GM21717 (cell line): Measurements from ENCODE around the gene SVIL.
"Not testable (repeated sequence)": the region's sequence is repeated elsewhere in the genome, so short reads cannot be mapped to it uniquely, and the experiment has no call there.

ENCODE experiments used
- ATAC-seq: cut with Tn5 transposase; IDR thresholded peaks from one replicate; pipeline ENCODE4 v1.9.1; 2021; ENCODE audit warnings: mild to moderate bottlenecking, moderate library complexity; ENCODE audit not compliant: unreplicated experiment

SVIL gene

GRCh38 chr10:29545122-29545521, 89.6 kb downstream of the SVIL start:
- ATAC-seq = no peak

DNA sequence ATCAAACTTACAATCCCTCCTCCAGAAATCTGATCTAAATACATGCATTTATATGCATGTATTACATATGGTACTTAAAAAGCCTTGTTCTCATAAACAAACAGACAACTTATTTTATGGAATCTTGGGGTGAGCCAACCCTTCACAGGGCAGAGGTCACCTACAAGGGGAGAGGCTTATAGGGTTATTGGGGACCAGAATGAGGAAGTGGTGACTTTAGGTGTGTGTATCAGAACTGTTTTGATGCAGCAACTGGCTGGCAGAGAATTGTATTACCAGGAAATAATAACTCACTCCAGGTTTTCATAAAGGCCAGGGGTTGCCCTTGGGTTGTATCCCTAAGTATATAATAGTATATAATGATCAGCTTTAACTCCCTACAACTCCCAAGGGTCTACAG, 91.1 kb downstream of the SVIL start:
- ATAC-seq = no peak

- ATAC-seq = no peak
Measured at GRCh38 chr10:29542723-29543122, 92.0 kb downstream of the SVIL start.

GRCh38 chr10:29541422-29542210, 93.2 kb downstream of the SVIL start:
- no peak for ATAC-seq

- no peak for ATAC-seq
Measured at GRCh38 chr10:29540016-29540415, 94.8 kb downstream of the SVIL start.

DNA sequence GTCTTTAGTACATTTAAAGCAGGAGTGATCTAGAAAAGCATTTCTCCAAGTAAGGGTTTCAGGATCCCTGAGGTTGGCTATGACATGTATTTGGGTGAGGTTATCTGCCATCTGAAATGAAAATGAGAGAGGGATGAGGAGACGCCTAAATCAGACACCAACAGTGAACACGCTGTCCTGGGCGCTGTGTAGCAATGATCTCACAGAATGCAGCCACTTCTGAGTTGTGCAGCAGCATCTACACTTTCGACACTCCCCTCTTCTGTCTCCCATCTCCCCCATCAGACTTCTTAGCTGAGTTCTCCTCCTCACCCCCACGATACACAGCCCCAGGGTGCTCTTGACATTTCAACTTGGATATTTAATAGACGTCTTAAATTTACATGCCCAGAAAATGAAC, 95.4 kb downstream of the SVIL start:
- no peak for ATAC-seq

- no peak for ATAC-seq
Measured at GRCh38 chr10:29537799-29538198, 97.0 kb downstream of the SVIL start.

DNA sequence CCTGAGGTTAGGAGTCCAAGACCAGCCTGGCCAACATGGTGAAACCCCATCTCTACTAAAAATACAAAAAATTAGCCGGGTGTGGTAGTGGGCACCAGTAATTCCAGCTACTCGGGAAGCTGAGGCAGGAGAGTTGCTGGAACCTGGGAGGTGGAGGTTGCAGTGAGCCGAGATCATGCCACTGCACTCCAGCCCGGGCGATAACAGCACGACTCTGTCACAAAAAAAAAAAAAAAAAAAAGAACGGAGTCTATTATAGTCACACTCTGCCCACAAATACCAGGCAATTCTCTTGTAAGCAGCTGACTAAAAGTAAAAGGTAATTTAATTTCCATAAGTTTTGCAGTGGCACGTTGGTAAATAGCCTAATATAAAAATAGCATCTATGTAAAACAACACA, 98.1 kb downstream of the SVIL start:
- ATAC-seq = not testable (repeated sequence)

- ATAC-seq = no peak
Measured at GRCh38 chr10:29535778-29536453, 98.9 kb downstream of the SVIL start.

DNA sequence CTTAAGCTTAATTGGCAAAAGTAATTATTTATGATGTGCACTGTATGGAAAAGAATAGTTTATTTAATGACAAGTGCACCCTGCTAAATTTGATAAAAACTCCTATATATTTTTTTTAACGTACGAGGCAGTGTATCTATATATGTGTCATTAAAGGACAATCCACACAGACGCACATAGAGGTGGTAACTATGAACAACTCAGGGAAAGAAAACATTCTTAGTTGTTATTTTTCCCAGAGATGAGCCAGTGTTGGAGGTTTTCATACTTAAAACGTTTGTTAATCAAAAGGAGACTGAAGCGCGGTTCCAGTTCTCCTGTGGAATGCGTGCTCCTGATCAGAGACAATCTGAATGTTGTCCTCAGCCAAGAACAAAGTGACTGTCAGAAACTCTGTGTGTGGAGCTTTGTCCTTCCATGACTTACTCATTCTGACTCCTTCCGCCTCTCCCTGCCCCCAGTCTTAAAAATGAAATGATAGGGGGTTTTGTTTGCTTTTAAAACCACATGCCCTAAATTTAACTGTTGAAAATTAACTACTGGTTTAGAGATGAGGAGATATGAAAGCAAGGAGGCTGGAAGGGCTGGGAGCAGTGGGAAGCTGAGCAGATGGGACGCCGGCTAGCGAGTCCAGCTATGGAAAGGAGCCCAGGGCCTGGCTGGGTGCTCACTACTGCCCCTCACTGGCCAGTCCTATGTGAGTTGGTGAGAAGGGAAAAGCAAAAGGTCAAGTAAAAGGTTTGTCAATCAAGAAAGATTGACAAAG, 99.6 kb downstream of the SVIL start:
- no peak for ATAC-seq

DNA sequence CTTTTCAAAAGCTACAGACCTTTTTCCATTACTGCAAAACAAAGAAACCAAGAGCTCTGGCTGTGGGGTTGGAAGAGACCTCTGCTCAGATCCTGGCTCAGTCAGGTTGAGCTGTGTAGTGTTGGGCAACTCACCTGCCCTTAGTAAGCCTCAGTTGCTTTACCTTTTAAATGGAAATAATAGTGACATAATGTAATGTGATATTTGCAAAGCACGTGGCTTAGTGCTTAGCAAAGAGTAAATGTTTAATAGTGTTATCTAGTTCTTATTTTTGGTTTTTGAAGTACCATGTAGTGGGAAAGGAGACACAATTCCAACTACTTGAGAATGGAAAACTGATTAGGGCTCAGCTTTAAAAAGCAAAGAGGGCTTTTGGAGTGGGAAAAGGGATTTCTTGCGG, 100.2 kb downstream of the SVIL start:
- ATAC-seq = no peak

DNA sequence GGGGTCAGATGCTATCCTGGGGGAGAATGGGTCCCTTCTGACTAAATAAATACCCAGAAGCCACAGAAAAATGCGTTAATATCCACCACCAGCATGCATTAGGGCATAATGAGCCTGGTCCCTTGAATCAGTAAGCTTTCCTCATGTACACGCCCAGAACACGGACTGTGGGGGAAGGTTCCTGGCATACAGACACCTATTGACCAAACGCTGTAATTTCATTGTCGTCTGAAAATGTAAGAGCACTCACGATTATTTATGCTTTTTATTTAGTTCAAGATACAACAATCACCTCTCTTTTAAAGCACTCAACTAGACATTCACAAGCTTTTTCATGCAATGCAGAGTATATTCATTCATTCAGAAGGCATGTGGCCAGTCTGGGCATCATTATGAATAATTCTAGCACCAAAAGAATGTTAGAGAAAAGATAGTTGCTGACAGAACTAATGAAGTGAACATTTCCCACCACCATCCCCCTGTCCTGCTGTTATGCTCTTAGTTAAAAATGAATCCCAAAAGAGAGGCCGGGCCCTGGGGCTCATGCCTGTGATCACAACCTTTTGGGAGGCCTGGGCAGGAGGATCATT, 101.0 kb downstream of the SVIL start:
- no peak for ATAC-seq

DNA sequence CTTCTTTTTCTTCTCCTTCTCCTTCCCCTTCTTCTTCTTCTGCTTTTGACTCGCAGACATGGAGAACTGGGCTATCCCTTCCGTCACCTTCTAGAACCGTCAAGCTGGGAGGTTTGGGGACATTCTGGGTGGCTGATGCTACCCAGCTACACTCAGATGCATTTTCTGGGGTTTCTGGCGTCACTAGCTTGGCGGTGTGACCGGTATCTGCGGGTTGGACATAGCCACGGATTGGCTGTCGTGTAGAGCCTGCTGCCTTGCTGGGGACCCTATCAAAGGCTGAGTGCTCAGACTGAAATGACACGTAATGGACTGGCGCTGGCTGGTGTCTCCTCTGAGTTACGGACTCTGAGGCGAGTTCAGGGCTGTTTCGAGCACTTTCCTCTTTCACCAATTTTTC, 101.7 kb downstream of the SVIL start:
- no peak for ATAC-seq

DNA sequence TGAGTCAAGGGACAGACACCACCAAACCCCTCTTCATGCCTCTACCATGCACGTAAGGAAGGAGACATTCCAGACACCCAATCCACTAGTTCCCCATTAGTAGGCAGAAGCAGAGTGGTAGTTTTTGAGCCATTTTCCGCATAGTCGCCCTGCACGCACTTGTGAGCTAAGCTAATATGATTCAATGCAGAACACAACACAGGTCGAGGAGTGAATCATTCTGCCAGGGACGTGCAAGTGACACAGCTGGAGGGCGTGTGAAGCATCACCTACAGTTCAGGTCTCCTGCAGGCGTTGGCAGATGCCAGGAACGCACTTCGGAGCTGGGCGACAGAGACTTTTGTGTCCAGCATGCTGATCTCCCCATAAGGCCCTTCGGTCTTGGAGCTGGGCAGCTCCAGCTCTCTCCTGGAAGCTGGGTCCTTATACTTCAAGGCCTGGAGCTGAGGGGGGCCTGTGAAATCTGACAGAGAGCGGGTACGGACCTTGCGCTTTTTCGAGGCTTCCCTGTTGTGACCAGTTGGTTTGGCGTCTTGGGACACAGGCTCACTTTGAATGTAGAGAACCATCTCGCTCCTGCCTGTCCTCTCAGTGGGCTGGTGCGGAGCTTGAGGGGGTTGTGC, 102.4 kb downstream of the SVIL start:
- ATAC-seq = no peak

- ATAC-seq = no peak
Measured at GRCh38 chr10:29530112-29530976, 104.4 kb downstream of the SVIL start.

DNA sequence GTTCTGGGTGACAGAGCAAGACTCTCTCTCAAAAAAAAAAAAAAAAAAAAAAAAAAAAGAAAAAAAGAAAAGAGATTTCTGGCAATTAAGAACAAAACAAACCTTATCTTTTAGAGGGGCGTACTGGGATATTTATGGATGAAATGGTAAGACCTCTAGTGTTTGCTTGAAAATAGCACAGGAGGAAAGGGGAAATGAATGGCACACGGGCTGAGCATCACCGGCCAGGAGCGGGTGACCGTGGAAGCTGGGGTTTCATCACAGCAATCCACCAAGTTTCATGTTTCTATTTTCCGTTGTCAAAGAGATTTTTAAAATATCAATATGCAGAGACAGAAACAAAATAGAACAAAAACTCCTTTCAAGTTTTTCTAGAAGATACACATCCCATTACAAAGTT, 105.6 kb downstream of the SVIL start:
- no peak for ATAC-seq

DNA sequence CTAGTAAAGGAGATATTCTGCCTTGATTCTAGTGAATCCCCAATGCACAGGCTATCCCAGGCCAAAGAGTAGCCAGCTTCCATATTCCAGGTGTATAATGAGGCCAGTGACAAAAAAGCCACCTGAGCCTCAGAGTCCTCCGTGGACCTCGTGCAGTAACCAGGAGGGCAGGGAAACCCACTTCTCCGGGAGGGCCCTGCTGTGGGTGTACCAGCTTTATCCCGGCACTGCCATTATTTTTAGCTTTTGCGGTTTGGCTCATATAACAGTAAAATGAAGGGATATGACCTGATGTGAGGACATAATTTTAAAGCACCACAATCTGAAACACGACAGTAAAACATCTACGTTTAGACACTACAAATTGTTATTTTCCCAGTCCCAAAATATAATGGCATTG, 109.0 kb downstream of the SVIL start:
- ATAC-seq = no peak

- no peak for ATAC-seq
Measured at GRCh38 chr10:29524720-29525119, 110.1 kb downstream of the SVIL start.

DNA sequence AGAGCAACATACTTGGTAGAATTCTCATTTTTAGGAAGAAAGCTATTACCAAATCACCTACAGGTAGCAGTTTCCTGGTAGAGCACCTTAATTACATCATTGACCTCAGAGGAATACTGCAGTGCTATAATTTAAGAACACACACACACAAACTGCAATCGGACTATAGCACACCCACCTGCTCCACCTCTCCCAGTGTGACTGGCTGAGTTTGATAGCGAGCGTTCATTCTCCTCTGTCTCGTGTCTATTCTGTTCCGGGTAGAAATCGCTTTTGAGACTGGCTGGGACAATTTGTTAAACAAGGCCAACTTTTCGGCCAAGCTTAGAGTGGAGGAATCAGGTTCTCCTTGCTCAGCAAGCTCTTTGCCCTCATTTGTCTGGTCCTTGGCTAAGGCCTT, 110.5 kb downstream of the SVIL start:
- no peak for ATAC-seq

GRCh38 chr10:29522918-29523317, 111.9 kb downstream of the SVIL start:
- no peak for ATAC-seq
